Glomerular endothelial cell (primary cell): ENCODE measurements around the gene THSD7A. TPM values are rescaled to one million over a fixed set of nuclear protein-coding genes. Genes with fewer than 3 reads are reported as not detected.

Source experiments
- DNase-seq: peaks from one replicate; pipeline ENCODE4 v3.0.0-alpha.2; 2011; ENCODE audit warnings: low read depth, low spot score; ENCODE audit errors: extremely low read depth
- total RNA-seq: library from RNA; depleted of rRNA; stranded (reverse); fragments of >200 nt; gene quantifications from 2 replicates; pipeline ENCODE4 v1.2.3, GENCODE V29; 2015

THSD7A gene
- total RNA-seq, 1 donor from 2014 or later, result 31.6 TPM

GRCh38 chr7:11707606-11708193 lies 124.3 kb downstream of the THSD7A start:
- no peak for DNase-seq

- no peak for DNase-seq
Observed at GRCh38 chr7:11706666-11707605, 125.1 kb downstream of the THSD7A start.

DNA sequence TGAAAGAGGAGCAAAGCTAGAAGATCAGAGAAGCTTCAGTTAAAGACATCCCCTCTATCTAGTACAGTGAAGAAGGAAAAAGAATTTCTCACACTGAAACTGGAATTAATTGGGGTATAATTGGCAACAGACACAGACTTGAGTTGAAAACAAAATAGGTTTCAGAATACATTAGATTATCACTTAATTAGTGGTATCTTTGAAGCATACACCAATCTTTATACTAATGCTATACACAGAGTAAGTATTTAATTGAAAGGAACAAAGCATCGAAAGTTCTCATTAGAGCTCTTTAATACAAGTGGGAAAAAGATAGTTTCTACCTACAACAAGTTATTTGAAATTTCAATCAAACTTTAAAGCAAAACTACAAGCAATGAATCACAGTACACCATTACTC lies 128.2 kb downstream of the THSD7A start:
- DNase-seq, result no peak

DNA sequence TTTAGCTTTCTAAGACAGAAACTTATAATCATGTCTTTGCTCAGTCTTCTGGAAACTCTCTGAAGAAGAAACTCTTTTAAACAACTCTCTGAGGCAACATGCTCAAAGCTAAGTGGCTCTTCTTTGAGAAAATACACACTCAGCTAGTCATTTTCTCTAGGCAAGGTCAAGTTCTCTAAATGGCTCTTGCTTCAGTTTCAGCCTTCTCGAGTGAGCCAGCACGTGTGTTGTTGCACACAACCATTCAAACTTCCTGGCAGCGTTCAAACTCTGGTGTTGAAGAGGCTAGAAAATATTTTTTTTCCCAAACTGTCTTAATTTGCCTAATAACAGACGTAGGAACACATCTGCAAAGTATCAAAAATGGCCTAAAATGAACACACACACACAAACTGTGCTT lies 129.1 kb downstream of the THSD7A start:
- no peak for DNase-seq

GRCh38 chr7:11701829-11702560 lies 130.0 kb downstream of the THSD7A start:
- DNase-seq, result no peak

GRCh38 chr7:11699666-11700065 lies 132.3 kb downstream of the THSD7A start:
- no peak for DNase-seq

DNA sequence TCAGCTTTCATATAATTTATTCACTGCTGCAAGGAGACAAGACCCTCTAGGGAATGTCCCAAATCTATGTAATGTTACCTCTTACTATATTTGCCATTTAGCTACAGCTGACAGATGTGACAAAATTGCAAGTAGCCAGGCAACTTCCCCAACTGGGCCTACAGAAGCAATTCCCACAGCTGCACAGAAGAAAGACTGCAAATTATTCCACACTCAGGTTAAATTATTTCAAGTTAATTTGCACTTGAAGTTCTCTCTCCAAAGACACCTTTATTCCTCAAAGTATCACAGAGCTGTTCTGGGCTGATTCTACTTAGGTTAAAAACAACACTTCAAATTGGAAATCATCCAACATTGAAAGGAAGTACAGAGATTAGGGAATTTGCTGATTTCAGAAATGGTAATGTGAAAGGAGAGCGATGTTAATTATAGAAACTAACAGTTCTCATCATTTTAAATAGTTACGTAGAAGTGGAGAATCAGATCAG lies 133.6 kb downstream of the THSD7A start:
- DNase-seq, result no peak

DNA sequence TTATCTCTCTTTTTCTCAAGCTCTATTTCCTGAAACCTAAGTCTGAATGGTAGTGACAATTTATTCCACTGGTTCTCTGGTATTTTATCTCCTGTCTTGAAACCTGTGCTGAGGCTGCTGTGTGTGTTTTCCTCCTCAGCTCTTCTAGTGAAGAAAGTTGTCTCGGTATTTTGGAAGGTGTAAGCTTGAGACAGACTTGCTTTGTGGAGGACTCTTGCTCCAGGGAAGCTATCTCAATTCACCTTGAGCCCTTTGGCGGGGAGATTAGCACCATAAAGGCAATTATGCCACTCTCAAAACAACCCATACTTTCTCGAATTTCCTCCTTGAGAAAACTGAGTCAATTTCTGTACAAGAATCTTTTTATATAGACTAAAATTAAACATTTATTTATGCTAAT lies 141.6 kb downstream of the THSD7A start:
- no peak for DNase-seq

- DNase-seq, result no peak
Observed at GRCh38 chr7:11689096-11689495, 142.9 kb downstream of the THSD7A start.

GRCh38 chr7:11681461-11681860 lies 150.5 kb downstream of the THSD7A start:
- no peak for DNase-seq

DNA sequence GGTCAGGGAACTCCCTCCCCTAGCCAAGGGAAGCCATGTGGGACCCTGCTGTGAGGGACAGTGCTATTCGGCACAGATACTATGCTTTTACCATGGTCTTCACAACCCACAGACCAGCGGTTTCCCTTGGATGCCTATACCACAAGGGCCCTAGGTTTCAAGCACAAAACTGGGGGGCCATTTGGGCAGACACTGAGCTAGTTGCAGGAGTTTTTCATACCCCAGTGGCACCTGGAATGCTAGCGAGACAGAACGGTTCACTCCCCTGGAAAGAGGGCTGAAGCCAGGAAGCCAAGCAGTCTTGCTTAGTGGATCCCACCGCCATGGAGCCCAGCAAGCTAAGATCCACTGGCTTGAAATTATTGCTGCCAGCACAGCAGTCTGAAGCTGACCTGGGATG lies 156.8 kb downstream of the THSD7A start:
- no peak for DNase-seq

GRCh38 chr7:11668727-11669126 lies 163.3 kb downstream of the THSD7A start:
- DNase-seq, result no peak

DNA sequence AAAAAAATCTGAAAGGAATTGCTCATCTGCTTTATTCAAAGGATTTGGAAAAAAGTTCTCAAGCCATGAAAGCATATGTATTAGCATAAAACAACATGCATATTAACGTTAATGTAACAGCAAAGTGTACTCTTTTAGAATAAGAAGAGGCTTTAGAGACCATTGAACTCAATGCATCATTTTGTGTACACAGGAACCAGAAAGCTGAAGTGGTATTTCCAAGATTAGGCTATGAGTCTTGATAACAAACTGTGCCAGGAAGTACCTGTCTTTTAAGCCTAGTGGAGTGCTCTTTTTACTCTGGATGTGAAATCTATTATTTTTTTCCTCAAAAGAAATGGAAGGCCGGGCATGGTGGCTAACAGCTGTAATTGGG lies 164.2 kb downstream of the THSD7A start:
- DNase-seq, result no peak

DNA sequence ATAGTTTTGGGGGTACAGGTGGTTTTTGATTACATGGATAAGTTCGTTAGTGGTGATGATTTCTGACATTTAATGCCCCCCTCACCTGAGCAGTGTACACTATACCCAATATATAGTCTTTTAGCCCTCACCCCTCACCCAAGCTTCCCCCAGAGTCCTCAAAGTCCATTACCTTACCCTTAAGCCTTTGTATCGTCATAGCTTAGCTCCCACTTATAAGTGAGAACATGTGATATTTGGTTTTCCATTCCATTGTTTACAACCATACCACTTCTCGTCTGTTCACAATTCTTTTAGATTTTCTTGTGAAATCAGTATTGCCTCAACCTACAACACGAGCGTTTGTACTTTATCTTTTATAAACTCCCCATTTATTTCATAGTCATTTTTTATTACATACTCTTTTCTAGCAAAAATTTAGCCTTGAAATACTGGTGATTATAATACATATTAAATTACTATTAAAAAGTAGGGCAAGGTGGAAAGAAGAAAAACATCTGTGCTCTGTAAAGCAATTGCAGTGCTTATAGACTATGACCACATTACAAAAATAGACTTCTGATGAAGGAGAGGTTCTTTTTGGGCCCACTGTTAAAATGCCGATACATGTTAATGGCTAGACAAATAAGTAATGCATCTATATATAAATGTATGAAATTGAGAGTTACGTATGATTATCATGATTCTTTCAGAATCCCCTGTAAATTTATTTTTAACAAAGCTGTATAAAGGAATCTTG lies 164.8 kb downstream of the THSD7A start:
- no peak for DNase-seq

- DNase-seq, result no peak
Observed at GRCh38 chr7:11665357-11665756, 166.6 kb downstream of the THSD7A start.

GRCh38 chr7:11655642-11656041 lies 176.4 kb downstream of the THSD7A start:
- no peak for DNase-seq

DNA sequence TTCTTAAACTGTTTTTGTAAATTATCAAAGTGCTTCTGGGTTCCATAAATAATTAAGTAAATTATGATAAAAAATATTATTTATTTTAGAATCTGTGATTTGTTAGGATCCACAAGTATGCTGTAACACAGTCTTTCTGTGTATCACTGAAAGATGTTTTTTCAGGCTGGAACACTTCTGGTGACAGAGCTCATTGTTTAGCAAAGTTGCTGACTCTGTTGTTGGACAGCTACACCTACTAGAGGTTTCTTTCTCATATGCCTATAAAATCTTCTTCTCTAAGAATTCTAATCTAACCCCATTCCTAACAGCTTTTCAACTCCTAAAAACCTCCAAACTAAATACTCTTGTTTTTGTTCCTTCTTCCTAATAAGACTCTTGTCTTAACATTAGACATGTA lies 176.8 kb downstream of the THSD7A start:
- no peak for DNase-seq

DNA sequence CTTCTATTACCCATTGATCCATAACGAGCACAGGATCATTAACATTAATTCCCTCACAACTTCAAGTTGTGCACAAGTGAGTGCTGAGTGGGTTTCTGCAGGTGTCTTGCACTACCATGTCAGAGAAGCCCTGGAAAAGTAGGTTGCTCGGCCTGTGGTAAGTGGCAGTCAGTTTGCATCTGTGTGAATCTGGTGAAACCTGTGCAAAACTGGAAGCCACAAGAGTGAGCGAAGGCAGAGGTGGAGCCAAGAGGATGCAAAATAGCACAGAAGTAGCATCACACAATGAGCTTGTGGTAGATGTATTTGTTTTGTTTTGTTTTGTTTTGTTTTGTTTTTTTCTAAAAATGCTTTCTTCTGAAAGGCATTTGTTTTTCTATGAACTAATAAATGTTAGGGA lies 181.5 kb downstream of the THSD7A start:
- DNase-seq, result no peak

- DNase-seq, result no peak
Observed at GRCh38 chr7:11650030-11650429, 182.0 kb downstream of the THSD7A start.

DNA sequence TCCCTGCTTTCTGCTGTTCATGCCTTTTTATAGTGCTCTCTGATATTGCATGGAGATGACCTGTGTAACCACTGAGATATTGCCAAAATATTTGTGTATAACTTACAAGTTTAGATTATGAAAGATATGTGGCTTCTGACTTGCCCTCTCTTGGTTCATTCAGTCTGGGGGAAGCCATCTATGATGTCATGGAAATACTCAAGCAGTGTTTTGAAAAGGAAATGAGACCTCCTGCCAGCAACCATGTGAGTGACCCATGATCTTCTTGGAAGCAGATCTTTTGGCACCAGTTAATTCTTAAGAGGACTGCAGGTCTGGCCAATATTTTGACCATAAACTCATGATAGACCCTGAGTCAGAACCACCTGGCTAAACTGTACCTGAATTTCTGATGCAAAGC lies 183.0 kb downstream of the THSD7A start:
- DNase-seq, result peak; percentile 93

- DNase-seq, result no peak
Observed at GRCh38 chr7:11648101-11648500, 183.9 kb downstream of the THSD7A start.
